ENCODE data around the gene OR10T2.
A peak's percentile ranks its signal among the peaks of the same experiment; 100 is the strongest.
"Not testable (repeated sequence)": the region's sequence is repeated elsewhere in the genome, so short reads cannot be mapped to it uniquely, and the experiment has no call there.

OR10T2 gene, protein sequence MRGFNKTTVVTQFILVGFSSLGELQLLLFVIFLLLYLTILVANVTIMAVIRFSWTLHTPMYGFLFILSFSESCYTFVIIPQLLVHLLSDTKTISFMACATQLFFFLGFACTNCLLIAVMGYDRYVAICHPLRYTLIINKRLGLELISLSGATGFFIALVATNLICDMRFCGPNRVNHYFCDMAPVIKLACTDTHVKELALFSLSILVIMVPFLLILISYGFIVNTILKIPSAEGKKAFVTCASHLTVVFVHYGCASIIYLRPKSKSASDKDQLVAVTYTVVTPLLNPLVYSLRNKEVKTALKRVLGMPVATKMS

DNA sequence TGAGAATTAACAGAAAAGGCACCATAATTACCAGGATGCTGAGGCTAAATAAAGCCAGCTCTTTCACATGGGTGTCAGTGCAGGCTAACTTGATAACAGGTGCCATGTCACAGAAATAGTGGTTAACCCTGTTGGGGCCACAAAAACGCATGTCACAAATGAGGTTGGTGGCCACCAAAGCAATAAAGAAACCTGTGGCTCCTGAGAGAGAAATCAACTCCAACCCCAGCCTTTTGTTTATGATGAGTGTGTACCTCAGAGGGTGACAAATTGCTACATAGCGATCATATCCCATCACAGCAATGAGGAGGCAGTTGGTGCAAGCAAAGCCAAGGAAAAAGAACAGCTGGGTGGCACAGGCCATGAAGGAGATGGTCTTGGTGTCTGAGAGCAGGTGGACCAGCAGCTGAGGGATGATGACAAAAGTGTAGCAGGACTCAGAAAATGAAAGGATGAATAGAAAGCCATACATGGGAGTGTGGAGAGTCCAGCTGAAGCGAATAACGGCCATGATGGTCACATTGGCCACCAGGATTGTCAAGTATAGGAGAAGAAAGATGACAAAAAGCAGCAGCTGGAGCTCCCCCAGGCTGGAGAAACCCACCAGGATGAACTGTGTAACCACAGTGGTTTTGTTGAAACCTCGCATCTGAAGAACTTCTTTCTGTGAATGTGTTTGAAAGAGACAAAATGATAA is at the start of gene OR10T2:
OR10T2 (minus strand) TSS at position 649 of the 697 bp plus-strand sequence; CDS start at position 649, 0 bp downstream.
- DNase-seq = no peak

DNA sequence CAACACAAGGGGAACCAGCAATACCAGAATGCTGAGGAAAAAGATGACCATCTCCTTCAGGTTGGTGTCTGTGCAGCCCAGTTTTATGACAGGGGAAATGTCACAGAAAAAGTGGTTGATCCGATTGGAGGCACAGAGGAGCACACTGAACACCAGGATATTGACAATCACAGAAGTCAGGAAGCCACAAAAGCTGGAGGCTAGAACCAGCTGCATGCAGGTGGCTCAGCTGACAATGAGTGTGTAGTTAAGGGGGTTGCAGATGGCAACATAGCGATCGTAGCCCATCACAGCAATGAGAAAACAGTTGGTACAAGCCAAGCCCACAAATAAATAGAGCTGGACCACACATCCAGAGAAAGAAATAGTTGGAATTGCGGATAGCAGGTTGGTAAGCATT is 46.1 kb upstream of the OR10T2 start:
- DNase-seq = no peak

DNA sequence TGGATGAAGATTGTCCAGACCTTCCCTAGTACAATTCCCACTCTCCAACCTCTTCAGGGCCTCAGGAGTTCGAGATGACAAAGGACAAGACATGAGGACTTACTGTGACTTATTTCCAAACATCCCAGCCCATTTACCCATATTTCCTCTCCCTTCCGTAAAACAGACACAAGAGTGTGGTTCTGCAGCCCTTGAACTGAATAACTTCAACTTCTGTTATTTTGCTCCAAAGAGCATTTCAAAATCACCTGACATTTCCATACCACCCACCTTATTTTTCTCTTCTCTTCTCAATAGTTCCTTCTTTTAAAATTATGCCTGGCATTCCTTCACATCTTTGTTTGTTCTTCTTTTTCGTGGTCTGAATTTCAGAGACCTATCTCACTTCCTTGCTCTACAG is 35.5 kb upstream of the OR10T2 start:
- no peak for DNase-seq

DNA sequence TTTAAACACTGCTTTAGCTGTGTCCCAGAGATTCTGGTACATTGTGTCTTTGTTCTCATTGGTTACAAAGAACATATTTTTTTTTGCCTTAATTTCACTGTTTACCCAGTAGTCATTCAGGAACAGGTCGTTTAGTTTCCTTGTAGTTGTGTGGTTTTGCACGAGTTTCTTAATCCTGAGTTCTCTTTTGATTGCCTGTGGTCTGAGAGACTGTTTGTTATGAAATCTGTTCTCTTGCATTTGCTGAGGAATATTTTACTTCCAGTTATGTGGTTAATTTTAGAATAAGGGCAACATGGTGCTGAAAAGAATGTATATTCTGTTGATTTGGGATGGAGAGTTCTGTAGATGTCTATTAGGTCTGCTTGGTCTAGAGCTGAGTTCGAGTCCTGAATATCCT is 30.9 kb upstream of the OR10T2 start:
- DNase-seq = not testable (repeated sequence)

DNA sequence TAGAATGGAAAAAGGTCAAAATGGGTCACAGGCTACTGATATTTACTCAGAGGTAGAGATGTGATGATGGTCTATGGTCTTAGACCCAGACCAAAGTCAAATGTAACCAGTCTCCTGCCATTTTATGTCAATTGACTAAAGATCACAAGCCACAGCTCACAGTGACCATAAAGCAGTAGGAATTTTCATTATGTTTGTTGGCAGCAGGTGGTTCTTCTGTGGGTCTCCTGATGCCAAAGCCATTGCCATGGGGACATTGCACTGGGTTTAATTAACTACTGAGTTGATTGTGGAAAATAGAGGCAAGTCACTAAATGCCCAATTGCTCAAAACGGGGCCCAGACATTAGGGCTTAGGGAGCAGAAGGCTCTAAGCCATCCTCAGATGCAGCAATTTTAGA is 26.9 kb upstream of the OR10T2 start, which contains the start of gene OR10K2:
OR10K2 (minus strand) TSS at position 101 of the 400 bp plus-strand sequence. CDS start 5,371 bp downstream, outside the sequence.
- DNase-seq = no peak

DNA sequence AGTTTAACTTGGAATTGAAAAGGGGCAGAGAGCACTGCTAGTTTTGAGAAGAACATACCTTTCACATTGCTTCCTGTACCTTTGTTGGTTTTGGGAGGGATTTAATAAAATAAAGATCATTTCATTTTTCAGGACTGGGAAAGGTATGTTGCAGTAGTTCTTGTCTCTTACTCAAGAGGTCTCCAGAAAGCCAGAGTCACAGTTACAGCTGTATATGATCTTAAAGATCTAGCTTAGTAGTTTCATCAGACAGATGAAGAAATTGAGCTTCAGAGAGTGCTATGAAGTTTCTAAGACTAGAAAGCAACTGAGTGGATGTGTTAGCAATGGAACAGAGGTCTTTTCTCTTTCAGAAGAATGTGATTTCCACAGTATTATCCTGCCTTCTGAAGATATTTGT is 25.8 kb upstream of the OR10T2 start:
- no peak for DNase-seq

DNA sequence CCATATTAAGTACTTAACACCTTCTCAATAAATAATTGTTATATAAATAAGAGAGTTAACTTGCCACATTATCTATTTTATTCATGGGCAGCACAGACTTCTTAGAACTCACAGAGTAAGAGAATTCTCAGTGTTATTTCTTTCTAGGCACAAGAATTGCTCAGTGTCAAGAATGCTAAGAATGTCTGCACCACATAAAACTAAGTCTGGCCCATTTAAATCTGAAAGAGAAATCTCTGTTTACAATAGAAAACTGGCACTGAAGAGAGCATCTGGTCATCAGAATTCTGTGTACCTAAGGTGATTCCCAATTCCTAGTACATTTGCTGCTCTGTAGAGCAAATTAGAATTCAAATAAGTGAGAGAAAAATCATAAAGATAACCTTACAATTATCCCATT is 22.9 kb upstream of the OR10T2 start:
- DNase-seq = no peak

DNA sequence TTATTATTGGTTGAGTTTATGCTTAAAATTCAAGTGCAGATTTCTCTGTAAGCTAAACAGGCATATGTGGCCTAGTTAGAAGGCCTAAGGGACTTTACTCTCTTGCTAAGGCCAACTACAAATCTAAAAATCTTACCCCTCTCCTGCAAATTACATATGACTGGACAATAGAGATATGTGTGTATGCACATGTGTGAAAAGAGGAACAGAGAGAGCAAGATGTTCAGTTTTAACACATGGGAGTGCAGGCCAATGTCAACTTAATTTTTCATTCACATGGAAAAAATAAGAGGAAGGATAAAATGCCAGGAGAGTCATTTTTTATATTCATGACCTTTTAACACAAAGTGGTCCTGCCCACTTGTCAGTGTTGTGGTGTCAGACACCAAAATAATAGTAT is 18.3 kb upstream of the OR10T2 start:
- DNase-seq = no peak

DNA sequence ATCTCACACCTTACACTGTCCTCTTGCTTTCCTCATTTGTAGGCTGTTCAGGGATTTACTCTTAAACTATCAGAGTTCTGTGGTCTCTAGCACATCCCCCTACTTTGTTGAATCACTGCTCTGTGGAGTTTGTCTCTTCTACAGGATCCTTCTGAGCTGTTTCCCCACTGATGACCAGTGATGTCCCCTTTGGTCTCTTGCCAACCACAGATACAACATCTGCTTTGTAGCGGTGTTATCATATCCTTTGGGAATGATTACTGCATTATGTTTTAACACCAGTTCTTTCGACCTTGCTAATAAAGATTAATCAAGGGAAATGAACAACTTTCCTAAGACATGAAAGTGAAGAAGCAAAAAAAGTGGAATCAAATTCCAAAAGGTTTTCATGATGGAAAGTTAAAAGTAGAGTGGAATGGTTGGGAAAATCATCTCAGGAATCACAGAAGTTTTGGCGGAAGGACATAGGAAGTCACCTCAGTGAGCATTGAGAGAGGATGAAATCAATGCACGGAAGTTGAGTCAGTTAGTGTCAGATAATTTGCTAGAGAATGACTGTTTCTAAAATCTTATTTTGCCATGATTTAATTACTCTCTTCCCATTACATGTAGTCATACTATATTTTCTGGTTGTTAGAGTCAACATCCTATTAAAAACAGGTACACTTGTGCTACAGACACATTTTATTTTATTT is 15.5 kb upstream of the OR10T2 start:
- no peak for DNase-seq

DNA sequence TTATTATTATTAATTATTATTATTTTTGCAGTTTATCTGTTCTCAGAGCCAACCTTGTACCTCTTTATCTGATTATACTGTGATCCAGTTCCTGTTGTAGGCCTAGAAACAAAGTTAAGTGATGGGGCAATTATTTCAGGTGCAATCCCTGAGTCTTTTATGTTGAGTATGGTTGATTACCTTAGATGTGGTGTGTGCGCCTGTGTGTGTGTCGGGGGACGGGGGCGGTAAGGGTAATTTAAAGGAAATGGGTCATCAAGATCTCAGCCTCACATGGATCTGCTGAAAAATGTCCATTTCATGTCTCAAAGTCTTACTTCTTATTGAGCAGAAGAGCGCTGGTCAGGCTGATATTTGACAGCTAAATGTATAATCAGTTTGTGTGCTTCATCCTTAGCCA is 7.8 kb upstream of the OR10T2 start:
- DNase-seq = no peak

DNA sequence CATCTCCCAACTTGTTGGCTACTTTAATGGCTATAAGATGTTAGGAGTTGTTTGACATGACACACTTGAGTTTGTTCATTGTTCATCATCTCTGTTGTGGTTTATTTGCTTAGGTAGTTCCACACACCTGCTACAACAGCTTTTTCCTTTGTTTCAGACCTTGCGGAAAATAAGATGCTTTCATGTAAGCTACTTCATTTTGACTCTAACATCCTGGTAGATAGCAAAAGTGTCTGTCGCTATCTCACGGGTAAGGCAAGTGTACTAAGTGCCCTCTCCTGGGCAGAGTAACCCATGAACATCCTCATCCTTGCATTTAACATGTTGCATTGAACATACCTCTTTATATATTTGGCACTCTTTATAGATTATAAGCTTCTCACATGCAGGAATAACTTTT is 1.6 kb upstream of the OR10T2 start:
- DNase-seq = no peak

DNA sequence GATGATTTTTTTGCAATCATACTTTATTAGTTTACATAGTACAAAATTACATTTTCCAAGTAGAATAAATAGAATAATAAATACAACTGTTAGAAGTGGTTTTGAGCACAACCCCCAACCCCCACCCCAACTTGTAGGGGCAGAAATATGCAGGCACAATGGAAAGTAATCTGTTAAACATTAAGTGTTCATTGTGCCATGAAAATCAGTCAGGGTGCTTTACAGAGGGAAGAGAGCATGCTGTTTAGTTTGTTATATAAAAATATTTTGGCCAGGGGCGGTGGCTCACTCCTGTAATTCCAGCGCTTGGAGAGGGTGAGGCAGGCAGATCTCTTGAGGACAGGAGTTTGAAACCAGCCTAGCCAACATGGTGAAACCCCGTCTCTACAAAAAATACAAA is 2.6 kb downstream of the OR10T2 start:
- DNase-seq = no peak

DNA sequence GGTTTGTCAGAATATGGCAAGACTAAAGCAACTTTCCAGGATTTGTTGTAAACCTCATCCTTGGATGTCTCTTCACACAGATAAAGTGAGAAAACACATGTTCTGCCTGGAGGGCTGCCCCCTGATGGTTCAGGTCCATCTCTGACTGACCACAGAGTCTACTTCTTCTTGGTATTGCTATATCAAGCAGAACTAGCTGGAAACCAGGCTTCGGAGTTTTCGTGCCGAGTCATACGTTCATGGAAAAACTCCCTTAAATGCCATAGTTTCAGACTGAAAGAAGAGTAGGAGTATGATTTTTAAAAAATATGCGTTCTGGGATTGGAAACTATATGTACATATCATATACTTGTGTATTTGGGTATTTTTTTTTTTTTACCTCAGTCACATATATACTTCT is 5.8 kb downstream of the OR10T2 start:
- no peak for DNase-seq

DNA sequence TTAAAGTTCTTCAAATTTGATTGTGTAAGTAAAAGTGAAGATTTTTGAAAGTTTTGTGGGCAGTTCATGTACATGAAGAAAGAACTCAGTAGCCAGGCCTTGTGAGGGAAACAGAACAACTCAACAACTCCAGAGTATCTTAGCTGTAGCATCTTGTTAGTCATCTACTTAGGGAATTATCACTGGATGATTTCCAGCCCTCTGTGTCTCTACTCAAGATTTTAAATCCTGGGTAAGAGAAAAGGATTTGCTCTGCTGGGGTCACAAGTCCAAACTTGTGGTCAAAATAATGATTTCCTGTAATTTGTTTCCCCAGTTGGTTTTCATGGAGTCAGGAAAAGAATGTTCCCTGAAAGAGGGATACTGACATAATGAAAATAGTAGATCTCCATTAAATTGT is 8.2 kb downstream of the OR10T2 start:
- no peak for DNase-seq

DNA sequence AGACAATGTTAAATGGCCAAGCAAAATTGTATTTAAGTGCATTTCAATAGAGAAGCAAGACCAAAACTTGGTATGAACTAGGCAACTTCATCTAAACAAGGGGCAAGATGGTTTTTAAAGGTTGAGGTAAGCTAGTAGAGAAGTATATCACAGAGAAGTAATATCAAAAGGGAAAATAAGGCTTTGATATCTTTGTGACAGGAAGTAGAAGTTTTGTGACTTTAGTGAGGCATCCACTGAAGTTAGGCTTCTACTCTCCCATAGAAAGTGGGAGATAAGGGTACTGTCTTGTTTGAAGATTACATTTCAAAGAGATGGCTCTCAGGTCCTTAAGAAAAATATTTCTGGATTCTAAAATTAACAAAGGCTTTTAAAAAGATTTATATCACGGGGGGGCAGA is 8.9 kb downstream of the OR10T2 start:
- DNase-seq = no peak

DNA sequence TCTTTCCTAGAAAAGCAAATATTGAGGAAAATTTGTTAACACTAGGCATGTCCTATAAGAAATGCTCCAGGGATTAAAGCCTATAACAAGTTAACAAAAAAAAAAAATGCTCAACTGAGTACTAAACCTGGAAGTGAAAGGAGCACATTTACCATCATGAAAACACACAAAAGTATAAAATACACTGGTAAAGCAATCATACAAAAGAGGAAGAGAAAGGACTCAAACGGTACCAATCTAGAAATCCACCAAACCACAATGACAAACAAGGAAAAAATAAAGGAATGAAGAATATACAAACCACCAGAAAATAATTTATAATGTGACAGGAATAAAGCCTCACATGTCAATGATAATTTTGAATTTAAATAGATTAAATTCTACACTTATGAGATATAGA is 24.4 kb downstream of the OR10T2 start:
- DNase-seq = no peak

DNA sequence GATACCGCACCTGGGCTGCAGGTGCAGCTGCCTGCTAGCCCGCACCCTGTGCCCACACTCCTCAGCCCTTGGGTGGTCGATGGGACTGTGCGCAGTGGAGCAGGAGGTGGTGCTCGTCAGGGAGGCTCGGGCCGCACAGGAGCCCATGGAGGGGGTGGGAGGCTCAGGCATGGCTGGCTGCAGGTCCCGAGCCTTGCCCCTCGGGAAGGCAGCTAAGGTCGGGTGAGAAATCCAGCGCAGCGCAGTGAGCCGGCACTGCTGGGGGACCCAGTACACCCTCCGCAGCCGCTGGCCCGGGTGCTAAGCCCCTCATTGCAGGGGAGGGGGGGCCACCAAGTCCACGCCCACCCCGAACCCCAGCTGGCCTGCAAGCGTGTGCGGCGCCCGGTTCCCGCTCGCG is 25.2 kb downstream of the OR10T2 start:
- DNase-seq = not testable (repeated sequence)

DNA sequence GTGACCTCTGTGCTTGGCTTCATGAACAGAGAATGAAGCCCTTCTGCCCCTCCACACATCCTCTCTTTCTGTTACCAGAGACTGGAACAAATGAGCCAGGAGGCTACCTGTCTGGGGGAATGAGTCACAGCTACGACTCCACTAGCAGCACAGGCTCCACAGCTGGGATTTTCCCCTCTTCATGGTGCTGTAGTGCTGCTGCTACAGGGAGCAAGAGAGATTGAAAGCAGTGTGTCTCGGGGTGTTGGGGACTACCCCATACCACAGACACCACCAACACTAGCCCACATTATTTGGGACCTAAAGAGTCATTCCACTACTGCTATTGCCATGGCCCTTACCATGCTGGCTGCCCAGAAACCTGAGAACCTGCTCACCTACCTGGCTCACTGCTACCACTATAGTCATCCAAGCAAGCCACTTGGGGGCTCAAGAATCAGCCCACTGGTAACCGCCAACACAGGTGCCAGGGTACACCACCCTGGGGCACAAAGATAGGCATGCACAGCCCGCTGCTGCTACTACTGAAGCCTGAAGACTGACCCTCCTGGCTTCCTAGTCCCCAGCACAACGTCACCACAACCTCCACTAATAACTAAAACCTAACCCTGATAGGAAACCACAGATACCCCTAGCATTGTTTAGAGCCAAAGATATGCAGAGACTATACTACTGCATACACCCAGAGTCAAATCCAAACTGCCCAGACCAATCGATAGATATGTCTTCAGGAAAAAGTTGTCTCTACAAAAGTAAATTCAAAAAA is 27.9 kb downstream of the OR10T2 start:
- peak; percentile 20 for DNase-seq

DNA sequence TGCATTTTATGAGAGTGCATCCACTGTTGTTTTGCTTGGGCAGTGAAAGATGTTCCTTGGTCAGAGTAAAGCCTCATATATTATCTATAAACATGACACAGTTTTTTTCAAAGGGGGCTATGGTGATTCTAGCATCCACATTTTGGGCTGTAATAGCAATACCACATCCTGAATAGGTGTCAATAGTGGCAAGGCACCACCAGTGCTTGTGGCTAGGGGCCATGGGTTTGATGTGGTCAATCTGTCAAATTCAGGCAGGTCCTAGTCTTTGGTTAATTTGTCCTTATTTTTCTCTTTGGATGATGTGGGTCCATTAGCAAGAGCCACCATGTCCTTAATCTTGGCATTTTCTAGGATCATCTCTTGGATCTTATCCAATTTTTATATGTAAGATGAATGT is 32.5 kb downstream of the OR10T2 start:
- DNase-seq = no peak

DNA sequence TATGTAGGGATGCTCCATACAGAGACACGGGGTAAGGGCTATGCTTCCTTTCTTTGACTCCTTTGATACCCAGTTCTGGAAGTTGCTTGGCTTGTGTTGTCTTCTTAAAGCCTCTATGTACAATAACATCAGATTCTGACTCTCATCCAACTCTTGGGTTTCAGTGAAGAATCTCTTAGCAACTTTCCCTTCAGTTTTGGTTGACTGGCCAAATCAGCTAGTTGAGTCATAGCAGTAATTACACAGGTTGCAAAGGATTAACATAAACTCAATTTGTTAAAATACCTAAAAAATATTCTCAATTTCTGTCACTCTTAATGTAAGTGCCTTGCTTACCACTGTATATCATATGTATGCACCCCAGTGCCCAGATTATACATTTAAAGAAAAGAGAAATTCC is 36.3 kb downstream of the OR10T2 start:
- no peak for DNase-seq

DNA sequence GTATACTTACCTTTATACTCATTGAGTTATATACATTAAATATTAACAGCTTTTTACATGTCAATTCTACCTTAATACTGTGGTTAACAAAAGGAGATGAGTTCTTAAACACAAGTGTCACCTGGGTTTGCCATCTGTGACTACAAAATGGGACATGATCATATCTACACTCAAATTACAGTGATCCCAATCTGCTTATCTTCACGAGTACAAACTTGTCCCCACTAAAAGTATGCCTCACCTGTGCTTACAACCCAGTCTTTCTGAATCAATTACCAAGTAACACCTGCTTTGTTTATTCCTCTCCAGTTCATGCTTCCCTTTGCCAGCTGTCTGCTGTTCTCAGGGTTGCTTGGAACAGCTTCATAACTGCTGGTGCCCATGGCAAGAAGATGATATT is 36.8 kb downstream of the OR10T2 start:
- no peak for DNase-seq

DNA sequence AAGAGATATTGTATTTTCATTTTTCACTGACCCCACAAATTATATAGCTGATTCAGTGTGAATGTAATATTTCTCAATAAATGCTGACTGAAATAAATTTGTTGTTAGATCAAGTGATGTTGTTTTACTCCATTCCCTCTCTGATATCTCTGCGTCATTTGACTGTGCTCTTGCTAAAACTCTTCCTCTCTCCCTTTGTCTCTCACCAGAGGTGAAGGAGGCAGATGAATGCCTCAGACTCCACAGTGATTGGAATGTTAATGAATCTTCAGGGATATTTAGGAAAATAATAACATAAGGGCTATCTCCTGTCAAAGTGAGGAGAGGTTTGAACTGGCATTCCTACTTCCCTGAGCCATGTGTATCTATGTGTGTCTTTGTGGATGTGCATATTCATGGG is 41.8 kb downstream of the OR10T2 start:
- no peak for DNase-seq

DNA sequence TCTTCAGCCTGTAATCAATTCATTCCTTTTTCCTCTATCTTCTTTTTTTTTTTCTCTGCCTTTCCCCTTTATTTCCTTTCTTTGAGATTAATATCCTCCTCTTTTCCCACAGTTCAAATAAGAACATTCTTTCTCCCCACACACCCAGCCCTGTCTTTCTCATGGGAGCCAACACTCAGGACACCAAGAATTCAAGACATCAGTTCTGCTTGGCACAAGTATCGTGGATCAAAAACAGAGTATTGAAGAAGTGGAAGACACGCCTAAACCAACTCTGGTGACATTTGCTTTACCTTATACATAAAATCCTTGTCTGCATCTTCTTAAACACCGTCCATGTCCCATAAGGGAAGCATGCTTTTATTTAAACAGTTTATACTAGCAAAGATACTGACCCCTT is 42.6 kb downstream of the OR10T2 start:
- no peak for DNase-seq

Data from stimulated activated CD4-positive, alpha-beta T cell treated with anti-CD3 and anti-CD28 coated beads, Interleukin-4, amount 100 ng/mL, for 24 hours (primary cell).